Hepatic stellate cell (primary cell): Measurements from ENCODE around the gene SLC38A2.
"Not testable (repeated sequence)": the region's sequence is repeated elsewhere in the genome, so short reads cannot be mapped to it uniquely, and the experiment has no call there.

Experiments
- DNase-seq: peaks from one replicate; pipeline ENCODE4 v3.0.0; 2011; ENCODE audit warnings: low spot score

SLC38A2 gene

DNA sequence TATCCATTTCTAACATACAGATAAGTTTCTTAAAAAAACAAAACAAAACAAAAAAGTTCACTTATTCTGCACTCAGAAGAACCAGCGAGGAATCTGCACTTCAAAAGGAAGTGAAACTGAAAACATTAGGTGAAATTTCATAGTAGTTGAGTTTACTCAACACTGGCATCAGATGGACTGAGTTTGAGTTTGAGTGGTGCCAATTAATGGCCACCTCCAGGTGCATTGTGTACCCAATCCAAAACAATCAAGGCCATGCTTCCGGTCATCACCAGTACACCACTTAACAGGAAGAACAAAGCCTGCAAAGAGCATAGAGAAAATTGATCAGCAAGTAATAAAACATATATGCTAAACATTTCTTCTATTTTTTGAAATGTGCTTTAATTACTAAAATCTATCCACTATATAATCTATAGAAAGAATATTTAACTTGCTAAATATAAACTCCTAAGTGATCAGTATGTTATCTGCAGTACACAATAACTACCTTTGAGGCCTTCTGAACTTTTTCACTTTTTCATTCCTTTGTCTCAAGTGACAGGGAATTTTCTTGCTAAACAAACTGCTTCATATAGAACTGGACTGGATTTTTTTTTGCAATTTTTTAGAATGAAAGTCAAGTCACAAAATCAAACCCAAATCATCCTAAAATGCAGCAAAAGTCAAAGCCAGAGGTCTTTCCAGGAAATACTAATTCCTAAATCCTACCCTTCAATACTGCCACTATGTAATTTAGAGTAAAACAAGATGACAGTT is 11.5 kb downstream of the SLC38A2 start:
- DNase-seq, result no peak

DNA sequence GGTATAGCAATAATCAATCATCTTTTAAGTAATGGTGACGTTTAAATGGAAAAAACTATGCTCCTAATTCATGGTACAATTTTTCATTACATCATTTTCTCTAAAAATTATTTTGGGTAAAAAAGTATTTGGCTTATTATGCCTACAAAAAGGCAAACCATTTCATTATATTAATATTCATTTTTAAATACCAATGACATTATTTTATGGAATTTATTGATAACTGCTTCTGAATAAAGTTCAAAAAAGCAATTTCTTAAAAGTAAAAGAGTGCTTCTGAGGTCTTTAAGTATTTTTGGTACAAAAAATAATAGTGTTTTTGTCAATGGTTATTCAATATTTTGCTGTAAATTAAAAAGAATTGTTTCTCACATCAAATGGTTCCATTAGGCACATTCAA is 12.2 kb downstream of the SLC38A2 start:
- no peak for DNase-seq

DNA sequence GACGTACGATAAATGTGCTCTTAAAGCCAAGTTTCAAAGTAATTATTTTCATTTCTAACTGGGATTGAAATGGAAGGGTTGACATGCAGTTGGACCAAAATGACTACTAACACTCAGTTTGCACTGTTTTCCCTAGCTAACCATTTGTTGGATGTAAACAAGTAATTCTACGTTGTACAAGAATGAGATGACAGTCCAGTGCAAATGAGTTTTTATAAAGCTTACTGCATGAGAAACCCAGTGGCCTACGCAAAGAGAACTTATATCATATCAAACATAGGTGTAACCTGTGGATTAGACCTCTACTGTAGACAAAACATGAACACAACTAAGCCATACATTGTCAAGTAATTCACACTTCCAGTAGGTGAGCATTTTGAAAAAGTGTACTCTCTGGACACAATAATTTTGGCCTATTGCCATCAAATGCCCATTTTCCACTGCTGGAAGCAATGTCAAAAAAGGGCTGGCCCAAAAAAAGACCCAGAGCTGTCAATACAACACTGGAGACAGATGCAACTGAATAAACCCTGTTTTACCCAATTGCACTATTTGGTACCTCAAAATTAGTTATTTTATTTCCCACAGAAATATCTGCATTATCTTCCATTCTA is 12.8 kb downstream of the SLC38A2 start:
- no peak for DNase-seq

DNA sequence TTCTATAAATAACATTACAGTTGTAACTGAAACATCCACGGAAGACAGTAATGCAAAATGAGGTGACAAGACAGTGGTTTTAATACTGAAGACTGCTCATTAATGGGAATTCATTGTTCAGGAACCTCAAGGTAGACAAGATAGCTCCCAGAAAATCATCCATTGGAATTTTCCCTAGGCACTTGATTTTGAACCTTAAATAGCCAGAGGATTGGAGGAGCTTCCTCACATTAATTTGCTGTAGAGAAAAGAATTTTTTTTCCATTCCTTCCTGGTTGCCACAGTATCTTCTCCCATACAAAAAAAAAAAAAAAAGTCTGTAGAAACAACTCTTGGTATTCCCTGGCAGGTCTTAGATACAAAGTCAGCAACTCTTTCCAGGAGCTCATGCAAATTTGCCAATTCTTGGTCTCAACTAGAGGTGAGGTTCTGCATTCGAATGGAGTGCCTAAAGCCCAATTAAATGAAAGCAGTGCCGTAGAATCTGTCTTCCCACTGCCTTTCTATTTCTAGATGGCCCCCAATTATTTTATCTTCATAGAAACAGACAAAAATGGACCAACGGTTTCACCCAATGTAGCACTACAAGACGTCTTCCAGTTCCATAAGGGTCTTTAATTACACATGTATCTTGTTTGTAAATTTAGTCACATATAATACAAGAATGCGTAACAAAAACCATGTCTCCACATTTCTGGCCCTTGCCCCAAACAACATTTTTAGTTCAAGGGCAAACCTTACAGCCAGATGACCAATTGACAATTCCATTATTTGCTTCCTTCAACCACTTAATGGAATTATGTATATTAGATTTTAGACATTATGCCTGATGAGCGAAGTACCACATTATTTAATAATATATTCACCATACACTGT is 13.5 kb downstream of the SLC38A2 start:
- no peak for DNase-seq

DNA sequence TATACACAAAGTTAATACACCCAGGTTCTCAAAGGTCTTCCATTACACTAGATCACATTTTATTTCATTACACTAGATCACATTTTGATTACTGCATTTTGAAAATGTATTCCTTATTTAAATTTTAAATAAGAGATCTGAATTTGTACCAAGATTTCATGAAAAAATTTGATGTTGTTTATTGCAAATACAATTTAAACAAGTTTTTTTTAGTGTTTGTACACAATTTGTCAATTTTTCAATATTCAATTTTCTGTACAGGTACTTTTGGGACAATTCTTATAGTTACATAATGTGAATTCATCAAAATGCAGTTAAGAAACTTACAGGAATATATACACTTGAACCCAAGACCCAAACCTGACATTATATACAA is 14.3 kb downstream of the SLC38A2 start:
- no peak for DNase-seq

DNA sequence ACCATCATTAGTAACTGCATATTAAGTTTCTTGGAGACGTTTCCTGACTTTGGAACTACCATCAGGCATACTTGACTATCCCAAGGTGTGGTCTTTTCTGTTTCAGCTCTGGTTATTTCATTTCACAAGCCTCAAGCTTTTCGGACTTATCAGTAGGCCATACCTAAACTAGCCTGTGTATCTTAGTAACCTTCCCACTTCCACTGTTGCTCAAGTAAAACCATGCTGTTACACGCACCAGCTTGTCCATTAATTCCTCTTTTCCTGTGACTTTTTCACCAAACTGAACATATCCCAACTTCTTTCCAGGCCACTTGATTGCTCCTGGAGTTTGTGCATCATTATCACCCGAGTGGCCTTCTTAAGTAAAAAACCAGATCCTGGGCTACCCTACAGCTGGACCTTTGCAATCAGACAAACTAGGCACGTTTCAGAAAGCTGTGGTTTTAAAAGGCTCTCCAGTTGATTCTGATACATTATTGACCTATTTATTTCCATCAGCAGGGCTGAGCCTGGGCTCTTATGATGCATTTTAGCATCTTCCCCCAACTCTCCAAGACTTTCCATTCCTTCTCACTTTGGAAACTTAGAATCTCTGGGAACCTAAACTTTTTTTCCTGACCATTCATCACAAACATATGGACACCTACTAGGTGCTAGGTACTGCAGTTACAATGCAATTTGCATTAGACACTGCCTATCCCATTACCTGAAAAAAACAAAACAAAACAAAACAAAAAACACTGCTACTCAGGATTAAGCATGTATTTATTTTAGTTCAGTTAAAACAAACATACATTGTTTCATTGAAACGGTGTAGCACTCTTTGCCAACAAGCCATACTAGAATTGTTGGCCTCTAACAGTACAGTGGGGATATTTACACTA is 14.9 kb downstream of the SLC38A2 start:
- no peak for DNase-seq

DNA sequence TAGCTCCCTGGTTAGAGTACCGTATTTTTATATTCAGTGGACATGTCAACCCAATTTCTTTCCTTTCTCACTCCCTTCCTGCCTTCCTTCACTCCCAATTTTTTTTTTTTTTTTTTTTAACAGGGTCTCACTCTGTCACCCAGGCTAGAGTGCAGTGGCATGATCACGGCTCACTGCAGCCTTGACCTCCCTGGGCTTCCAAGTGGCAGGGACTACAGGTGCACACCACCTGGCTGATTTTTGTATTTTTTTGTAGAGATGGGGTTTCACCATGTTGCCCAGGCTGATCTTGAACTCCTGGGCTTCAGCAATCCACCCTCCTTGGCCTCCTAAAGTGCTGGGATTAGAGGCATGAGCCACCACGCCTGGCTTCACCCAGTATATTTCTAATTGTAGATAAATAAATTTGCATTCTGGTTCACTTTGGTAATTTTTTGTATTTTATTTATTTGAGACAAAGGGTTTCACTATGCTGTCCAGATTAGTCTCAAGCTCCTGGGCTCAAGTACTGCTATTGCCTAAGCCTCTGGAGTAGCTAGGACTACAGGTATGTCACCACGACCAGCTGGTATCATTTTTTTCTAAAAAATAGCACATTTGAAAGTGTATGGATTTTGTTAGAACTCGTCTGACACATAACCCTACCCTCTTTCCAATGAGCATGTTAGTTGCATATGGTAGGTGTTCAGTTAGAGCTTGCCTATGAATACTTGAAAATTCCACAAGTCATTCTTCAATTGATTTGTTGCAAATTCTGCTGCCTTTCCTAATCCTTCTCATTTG is 15.7 kb downstream of the SLC38A2 start:
- no peak for DNase-seq

DNA sequence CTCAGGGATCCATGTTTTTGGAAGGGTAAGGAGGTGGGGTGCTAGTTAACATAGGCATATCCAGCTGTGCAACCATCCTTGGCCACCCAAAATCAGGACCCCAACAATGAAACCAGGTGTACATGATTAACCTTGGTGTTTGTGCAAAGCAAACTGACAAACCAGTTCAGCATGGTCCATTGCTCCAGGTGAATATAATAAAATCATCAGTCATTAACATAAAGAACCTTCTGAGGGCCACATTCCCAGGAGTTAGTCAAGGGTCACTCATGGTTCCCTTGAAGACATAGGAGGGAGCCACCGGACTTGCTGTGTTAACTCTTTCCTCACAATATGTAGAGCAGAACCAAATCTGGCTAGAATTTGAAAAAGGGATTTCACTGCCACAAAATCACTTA is 17.8 kb downstream of the SLC38A2 start:
- DNase-seq, result no peak

DNA sequence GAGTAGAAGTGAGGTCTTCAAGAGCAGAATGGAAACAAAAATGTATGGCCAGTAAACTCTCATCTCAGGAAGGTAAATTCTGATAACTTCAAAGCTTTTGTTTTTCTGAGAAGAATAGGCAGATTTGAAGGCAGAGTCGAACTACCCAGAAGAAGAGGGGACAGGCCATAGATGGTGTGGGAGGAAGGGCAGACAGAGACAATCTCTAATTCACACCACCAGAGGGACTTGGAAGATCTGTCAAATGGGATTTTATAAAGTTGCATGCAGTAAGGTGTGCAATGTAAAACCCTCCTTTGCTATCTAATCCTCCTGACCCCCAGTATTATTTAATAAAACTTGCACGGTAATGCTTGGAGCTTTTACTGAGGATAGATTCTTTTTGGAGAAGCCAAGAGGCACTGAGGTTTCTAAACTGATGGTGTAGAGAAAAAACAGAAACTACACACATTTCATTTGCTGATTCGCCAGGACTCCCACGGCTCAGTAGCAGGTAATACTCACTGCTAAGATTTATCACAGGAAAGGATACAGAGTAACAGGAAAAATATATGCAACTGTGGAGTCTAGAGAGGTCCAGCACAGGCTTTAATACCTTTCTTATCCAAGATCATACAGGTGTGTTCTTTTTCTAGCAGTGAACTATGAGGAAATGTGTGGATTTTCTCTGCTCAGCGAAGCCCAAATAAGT is 18.3 kb downstream of the SLC38A2 start:
- DNase-seq, result no peak

DNA sequence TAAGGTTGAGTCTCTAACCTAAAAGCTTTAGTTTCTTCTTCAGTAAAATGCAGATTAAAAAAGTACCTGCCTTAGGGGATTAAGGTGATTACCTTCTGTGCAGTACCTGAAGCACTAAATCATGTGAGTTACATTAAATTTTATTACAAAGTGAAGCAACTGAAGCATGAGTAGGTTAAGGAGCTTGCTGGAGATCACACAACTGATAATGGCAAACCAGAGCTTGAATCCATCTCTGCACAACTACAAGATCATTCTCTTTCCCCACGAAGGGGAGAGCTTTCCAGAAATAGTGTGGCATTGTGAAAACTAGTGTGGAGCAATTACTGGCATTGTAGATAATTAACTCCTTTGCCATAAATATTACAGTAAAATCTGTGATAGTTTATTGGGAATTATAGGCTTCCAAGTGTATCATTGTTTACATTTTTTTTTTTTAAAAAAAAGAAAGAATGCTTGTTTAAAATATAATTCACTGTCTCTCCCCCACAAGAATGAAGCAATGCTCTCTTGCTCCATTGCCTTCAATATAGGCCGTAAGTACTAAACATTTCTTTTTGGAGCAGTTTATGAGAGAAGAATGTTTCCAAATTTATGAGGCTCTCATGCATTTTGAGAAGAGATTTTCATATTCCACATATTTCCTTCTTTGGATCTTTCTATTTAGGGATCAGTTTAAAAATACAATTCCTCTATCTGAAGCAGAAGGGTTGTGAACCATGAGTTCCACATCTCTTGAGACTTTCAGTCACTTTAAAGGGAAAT is 20.5 kb downstream of the SLC38A2 start:
- DNase-seq, result no peak

DNA sequence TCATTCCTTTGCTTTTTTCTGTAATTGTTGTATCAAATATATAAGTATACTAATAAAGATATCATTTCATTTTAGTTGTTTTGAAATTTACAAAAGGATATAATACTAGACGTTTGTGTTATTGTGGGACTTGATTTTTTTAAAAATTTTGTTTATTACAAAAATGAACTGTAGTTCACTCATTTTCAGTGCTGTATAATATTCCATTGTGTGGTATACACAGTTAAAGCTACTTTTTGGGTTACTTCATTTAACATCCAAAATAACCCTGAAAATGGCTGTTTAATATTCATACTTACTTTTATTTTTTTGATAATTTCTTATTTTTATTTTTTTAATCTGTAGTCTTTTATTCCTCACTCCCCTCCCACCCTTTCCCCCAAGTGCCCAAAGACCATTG is 21.4 kb downstream of the SLC38A2 start:
- DNase-seq, result no peak

DNA sequence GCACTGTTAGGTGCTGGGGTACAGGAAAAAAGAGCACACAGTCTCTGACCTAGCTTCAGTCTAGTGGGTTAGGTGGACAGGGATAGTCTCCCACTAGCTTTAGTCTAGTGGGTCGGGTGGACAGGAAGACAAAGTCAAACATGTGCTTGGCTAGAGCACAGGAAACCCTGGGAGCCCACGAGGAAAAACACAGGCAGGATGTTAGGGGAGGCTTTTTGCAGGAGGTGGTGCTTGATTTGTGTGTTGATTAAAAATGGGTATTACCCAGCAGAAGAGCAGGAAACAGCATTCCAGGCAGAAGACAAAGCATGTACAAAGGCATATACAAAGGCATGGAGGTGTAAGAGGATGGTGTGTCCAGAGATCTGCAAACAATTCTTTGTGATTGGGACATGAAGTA is 23.3 kb downstream of the SLC38A2 start:
- no peak for DNase-seq

DNA sequence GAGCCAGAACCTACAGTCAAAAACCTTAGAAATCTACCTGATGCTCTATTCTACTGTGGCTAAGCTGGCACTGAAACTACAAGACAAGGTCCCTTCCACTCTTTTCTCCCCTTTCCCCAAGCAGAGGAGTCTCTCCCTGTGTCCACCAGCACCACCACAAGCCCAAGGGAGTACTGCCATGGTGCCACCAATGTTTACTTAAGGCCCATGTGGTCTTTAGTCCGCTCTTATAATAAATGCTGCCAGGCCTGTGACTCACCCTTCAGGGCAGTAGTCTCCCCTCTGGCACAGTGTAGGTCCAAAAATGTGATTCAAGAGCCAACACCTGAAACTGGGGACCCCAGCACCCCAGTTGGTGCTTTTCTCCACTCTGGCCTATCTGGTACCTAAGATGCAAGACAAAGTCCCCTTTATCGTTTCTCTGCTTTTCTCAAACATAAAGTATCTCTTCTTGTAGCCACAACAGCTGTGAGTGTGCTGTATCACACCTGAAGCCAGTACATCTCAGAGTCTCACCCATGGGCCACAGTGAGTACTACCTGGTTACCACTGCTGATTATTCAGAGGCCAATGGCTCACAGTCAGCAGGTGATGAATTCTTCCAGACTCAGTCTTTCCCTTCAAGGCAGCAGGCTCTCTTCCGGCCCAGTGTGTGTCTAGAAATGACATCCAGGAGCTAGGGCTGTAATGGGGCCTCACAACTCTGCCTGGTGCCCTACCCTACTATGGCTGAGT is 29.3 kb downstream of the SLC38A2 start:
- DNase-seq, result no peak

DNA sequence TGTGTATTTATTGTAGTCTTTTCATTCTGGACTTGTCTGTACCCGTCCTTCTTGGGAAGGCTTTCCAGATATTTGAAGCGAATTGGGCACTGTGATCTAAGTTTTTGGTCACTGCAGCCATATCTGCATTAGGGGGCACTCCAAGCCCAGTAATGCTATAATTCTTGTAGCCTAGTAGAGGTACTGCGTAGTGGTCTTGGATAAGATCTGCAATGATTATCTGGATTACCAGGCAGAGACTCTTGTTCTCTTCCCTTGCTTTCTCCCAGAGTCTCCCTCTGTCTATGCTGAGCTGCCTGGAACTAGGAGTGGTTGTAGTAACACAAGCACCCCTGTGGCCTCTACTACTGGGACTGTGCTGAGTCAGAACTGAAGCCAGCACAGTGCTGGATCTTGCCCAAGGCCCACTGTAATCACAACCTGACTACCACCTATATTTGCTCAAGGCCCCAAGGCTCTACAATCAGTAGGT is 30.0 kb downstream of the SLC38A2 start:
- DNase-seq, result no peak

DNA sequence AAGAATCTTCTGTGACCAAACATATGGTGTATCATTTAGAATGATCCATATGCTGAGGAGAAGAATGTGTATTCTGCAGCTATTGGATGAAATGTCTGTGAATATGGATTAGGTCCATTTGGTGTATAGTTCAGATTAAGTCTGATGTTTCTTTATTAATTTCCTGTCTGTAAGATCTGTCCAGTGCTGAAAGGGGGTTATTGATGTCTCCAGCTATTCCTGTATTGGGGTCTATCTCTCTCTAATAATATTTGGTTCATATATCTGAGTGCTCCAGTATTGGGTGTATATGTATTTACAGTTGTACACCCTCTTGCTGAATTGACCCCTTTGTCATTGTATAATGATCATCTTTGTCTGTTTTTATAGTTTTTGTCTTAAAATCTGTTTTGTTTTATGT is 33.5 kb downstream of the SLC38A2 start:
- no peak for DNase-seq

DNA sequence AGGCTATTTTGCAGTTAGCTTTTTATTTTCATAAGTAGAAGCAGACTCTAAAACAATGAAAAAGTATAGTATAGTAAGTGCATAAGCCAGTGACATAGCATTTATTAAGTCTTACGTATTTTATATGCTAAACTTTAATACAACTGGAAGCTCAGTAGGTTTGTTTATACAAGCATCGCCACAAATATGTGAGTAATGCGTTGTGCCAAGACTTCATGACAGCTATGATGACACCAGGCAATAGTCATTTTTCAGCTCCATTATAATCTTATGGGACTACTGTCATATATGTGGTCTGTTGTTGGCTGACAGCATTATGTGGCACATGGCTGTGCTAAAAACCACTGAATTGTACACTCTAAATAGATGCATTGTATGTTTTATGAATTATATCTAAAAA is 40.3 kb downstream of the SLC38A2 start:
- peak; percentile 21 for DNase-seq

DNA sequence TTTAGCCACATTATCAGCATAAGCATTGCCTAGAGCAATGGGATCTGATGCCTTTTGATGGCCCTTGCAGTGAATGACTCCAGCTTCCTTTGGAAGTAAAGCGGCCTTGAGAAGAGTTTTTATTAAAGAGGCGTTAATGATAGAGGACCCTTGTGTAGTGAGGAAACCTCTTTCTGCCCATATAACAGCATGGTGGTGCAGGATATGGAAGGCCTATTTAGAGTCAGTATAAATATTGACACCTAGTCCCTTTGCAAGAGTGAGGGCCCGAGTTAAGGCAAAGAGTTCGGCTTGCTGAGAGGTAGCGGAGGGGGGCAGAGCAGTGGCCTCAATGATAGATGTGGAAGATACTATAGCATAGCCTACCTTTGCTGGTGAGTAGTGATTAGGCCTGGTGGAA is 47.5 kb downstream of the SLC38A2 start:
- not testable (repeated sequence) for DNase-seq

DNA sequence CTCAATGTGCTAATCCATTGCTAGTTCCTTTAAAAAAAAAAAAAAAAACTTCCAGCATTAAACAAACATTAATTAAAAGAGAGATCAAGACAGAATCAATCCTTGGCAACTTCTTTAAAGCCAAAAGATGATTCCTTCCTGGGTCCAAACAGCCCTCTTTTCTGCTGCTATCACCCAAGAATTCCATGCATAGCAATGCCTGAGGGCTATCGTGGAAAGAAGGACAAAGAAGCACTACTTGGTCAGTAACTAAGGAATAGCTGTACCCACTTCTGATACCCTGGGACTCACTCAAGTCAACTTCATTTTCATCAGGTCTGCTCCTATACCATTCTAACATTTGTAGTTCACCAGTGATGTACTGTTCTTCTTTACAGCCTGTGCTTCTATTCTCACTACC is 51.8 kb downstream of the SLC38A2 start:
- no peak for DNase-seq

DNA sequence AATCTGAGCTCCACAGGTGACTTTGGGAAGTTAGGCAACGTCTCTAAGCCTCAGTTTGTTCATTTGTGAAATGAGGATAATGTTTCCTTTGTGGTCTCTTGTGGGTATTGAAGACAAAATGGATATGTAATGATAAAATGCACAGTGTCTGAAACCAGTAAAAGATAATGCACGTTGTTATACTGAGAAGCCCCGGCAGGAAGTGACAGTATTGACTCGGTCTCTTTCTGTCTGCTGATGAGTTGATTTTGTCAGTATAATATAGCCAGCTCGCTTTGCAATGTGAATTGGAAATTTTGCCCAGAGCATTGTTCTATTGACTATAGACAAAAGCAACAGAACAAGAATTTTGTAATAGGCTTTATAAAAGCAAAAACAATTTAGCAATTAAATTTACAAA is 54.5 kb downstream of the SLC38A2 start:
- no peak for DNase-seq
